GM19467 (cell line): ENCODE measurements around the gene ADGRG7.

Experiments used
- ATAC-seq: cut with Tn5 transposase; IDR thresholded peaks from one replicate; pipeline ENCODE4 v1.9.1; 2021; ENCODE audit warnings: mild to moderate bottlenecking, moderate library complexity; ENCODE audit not compliant: unreplicated experiment

ADGRG7 gene

DNA sequence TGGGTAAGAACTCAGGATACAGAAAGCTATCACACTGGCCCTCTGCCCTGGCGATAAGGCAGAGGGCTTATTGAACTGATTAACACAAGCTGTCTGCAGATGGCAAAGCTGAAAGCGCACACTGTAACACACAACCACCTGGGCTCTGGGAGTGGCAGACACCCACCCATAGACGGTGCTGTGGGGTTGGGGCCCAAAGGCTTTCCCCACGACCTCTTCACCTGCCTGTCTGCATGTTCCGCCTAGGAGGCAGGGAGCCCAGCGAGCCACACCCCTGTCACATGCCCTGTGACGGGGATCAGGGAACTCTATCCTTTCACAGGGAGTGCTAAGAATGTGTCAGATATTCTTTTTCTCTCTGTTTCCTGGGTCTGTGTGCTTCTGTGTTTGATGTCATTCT is 87.8 kb downstream of the ADGRG7 start:
- no peak for ATAC-seq

DNA sequence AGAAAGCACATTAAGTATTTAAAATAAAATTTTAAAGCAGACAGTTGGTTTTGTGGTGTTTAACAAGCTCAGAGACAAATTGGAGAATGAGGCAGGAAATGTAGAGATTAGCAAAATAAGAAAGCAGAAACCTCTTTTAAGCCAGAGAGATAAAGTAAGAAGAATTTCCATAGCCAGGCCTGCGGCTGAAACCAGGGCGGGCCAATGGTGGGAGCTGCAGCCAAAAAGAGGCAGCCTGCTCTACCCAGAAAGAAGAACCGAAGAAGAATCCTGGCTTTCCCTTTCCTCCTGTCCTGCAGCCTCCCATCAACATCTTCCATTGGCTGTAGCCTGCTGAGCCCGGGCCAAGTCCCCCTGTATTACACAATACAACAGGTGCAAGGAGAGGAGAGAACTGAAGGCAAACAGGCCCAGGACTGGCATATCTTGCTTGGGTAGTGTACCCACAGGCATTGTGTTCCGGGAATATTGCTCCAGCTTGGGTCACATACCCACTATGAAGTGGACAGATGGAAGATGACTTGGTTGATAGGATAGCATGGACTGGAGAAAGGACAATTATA is 88.4 kb downstream of the ADGRG7 start:
- ATAC-seq = no peak

DNA sequence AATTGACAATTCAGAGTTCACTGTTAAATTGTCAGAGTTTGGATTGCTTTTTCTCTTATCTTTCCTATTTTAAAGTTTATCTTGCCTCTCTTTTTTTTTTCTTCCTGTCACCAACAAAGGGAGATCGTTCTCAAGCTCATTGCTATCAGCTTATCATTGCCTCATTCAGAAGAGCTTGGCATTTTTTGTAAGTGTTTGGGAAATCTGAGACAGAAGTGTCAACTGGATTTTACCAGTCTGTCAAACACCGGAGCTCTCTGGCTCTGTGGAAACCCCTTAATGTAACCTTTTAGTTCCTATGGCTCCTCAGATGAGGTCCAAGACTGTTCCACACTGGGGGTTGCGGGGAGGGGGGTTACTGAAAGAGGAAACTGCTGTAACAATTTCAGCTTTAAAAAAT is 89.3 kb downstream of the ADGRG7 start:
- ATAC-seq = no peak

DNA sequence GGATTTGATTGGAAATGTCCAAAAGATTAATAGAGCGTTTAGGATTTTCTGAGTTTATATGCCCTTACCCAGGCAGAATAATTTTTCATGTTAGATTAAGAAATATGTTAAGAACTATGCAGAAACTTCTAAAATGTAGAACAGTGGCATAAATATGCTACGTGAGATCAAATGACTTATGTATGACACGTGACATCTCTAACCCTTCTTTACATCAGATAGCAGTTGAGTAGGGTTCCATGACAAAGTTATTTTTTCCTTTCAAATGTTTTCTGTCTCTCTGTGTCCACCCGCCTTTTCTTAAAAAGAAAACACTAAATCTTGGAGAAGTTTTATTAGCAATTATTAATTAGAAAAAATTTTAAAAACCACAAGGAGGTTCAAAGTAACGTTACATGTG is 91.3 kb downstream of the ADGRG7 start:
- ATAC-seq = no peak

DNA sequence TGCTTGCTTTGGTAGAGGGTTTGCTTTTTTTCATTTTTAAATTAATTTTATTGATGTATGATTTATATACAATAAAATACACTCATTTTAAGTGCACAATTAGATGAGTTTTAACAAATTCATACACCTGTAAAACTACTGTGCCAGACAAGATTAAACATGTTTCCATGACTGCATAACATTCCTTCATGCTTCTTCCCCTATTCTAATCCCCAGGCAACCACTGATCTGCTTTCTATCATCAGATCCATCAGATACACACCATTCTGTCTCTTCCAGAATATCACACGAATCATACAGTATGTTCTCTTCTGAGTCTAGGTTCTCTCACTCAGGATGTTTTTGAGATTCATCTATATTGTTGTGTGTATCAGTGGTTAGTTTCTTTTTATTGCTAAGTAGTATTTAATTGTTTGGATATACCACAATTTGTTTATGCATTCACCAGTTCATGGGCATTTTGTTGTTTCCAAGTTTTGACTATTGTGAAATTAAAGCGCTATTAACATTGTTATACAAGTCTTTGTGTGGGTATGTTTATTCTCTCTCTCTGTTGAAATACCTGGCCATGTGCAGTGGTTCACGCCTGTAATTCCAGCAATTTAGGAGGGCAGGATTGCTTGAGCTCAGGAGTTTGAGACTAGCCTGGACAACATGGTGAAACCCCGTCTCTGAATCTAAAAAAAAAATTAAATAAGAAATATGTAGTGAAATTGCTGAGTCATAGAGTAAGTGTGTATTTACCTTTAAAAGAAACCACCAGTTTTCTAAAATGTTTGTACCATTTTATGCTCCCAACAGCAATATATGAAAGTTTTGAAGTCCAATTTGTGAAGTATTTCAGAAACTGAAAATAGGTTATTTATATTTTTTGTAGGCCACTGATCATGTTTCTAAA is 92.9 kb downstream of the ADGRG7 start:
- no peak for ATAC-seq

DNA sequence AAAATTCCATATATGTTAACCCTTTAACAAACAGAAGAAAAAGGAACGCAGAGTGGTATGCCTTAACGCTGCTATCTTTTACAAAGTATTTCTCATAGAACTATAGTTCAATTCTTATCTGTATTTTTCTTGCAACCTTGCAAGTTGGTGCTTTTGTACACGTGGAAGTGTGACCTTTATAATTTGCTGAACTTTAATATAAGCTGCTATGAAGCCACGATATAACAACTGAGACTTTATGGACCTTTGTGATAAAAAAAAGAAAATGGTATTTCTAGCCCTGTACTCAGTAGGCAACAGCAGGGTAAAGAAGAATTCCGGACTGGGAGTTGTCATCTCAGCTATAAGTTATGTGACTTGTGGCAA is 93.6 kb downstream of the ADGRG7 start:
- ATAC-seq = no peak

DNA sequence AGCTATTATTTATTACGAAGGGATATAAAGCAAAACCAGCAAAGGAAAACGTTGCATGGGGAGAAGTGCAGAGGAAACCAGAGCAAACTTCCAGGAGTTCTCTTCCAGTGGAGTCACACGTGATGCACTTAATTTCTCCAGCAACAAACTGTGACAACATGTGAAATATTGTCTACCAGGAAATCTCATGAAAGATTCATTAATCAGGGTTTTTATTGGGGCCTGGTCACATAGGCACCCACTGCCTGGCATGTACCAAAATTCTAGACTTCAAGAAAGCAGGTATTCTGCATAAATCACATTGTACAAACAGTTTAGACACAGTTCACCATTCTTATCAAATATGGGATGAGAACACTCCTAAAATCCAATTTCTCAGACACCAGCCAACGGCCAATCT is 94.5 kb downstream of the ADGRG7 start:
- no peak for ATAC-seq

DNA sequence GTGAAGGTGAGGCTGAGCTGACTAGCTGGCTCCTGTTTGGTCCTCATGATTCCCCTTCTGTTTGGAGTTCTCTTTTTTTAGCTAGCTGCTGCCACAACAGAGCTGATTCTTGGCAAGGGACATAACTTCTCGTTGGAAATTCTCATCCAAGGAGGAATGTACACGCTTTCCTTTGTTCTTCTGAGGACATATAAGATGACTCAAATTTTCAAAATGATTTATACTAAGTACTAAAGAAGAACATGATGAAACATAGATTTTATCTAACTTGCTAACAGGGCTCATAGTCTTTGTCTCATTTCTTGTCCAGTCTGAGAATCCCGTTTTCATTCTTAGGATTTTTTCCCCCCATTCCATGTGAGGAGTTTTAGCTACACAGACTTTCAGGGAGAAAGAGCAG is 97.0 kb downstream of the ADGRG7 start:
- ATAC-seq = no peak

DNA sequence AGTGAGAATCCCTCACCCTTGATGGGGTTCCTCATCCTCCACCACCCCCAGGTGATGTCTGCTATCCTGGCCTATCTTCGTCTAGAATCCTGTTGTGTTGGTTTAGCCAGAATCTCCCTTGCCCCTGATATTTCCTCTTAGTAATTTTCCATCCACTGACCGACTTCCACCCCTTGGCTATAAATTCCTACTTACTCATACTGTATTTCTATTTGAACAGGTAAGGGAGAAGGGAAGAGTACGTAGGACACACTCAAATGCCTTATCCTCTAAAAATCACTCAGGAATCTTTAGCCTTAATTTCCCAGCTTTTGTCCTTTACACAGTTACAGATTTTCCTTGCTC is 99.2 kb downstream of the ADGRG7 start:
- no peak for ATAC-seq

DNA sequence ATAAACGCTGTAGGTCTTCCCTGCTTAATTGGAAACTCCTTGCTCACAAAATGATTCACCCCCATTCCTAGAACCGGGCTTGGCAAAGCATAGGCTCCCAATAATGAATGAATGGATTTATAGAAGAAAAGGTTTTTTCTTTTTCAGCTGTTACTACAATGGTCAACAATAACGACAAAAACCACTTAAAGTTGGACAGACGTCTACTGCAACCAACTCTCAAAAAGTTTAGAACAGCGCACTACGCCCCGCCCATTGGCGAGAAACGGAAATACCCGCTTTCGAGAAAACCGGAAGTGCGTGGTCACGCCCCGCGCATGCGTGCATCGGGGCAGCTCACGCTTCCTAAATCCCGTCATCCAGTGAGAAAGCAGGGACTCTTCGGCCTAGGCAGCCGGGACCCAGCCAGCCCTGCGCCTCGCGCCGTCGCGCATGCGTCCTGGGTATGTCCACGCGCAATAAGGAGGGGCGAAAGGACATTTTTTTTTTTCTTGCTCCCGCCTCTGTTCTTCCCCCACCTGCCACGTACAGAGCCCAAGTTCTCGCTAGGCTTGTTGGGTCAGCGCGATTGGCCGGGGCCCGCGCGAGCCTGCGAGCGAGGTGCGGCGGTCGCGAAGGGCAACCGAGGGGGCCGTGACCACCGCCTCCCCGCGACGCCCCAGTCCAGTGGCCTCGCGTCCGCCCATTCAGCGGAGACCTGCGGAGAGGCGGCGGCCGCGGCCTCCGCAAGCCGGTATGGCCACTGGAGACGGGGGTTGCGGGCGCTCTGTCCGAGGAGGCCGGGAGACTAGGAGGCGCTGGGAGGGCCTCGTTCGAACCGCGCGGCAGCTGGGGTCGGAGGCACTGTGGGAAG is 99.8 kb downstream of the ADGRG7 start, which contains the start of gene TFG:
TFG (plus strand) TSS at position 506 of the 853 bp plus-strand sequence. CDS start 4,192 bp downstream, outside the sequence.
- peak; percentile 92 for ATAC-seq

DNA sequence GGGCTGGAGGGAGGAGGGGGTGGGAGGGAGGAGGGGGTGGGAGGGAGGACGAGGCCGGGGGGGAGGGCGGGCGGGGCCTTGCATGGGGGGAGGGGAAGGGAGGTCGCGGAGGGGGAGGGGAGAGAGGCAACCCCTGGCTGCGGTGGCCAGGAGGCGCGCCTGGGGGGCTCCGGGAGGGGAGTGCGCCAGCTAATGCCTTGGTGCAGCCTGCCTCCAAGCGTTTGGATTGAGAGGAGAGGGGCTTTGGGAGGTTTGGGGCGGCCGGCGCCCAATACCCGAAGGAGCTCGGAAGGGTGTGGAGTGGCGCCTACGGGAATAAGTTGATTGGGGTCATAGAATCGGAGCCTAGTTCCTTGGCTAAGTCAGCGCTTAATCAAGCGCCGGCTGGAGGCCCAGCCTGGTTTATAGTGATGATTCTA is 100.5 kb downstream of the ADGRG7 start:
- no peak for ATAC-seq

DNA sequence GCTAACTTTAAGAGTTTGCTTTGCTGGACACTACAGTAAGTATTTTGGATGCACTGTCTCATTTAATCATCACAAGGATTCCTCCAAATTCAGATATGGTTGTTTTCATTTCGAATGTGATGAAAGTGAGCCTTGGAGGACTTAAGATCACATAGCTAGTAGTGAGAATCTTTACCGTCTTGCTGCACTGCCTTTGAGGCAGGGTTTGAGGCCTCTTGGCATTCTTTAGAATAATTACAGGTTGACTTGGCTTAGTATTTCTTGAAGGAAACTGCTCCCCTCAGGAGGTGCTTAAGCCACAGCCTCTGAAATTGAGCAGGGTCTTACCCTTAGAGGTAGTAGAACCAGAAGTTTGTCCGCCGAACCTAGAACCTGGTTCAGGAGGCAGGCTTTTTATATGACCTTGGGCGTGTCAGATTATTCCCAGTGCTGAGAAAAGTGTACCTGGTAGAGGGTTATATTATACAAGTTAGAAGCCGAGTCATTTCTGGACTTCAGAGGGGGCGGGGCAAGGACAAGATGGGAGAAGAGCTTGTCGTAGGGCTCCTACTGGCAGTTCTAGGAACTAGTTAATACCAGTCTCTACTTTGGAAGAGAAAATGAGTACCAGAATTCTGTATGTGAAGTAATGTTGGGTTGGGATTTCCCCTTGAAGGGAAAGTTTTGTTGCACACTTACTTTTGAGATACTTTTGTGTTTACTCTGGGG is 101.0 kb downstream of the ADGRG7 start:
- ATAC-seq = peak; percentile 22

DNA sequence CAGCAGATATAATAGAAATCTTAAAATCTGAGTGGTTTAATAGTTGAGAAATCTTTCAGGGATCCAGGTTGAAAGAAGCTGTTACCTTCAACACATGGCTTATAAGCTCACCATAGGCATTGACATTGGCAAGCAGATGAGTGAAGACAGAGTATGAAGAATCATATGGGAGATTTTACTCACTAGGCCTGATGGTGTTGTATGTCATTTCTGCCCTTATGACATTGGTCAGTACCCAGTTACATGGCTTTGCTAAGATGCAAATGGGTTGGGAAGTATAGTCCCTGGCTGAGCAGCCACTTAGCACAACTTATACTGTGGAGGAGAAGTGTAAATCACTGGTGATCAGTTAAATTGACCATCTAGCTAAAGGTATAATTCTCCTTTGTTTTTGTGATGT is 105.8 kb downstream of the ADGRG7 start:
- ATAC-seq = no peak

DNA sequence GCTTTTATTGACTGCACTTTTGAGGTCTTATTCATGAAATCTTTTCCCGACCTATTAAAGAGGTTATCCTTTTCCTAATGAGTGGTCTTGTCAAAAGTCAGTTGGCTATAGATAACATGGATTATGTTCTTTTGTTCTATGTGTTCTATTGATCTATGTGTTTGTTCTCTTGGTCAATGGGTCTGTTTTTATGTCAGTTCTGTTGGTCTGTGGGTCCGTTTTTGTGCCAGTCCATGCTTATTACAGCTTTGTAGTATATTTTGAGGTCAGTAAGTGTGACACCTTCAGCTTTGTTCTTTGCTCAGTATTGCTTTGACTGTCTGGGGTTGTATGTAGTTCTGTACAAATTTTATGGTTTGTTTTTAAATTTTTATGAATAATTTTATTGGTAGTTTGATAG is 107.7 kb downstream of the ADGRG7 start:
- ATAC-seq = no peak

DNA sequence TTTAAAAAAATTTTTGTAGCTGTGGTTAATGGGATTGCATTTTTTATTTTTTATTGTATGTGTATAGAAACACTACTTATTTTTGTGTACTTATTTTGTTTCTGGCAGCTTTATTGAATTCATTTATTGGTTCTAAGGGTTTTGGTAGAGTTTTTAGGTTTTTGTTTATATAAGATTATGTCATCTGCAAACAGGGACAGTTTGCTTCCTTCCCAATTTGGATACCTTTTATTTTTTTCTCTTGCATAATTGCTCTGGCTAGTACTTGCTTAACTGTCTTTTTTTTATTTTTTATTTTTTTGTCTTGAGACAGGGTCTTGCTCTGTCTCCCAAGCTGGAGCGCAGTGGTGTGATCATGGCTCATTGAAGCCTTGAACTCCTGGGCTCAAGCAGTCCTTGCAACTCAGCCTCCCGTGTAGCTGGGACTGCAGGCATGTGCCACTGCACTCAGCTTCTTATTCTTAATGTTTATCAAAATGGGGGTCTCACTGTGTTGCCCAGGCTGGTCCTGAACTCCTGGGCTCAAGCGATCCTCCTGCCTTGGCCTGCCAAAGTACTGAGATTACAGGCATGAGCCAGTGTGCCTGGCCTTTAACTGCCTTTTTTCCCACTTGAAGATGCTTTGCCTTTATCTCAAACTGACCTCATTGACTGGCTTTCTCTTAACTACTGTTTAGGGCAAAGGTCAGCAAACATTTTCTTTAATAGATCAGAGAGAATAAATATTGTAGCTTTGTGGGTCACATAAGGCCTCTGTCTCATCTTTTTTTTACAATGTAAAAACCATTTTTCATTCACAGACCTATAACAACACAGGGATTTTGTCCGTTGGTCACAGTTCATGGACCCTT is 108.5 kb downstream of the ADGRG7 start:
- no peak for ATAC-seq

DNA sequence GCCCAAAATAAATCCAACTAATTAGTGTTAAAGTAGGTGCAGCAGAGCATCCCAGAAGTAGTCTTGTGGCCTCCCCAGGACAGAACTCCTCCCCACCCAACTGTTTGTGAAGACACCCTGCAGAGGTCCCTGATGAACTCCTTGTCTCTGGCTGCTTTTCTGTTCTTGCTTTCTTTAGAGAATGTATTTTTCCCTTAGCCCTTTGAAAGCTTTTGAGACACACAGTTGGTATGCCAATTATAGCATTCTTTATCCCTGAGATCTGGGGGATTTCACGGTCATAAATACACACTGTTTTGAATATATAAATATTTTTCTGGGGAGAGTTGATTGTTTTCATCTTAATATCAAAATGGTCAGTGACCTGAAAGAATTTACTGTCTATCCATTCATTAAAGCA is 109.7 kb downstream of the ADGRG7 start:
- no peak for ATAC-seq

DNA sequence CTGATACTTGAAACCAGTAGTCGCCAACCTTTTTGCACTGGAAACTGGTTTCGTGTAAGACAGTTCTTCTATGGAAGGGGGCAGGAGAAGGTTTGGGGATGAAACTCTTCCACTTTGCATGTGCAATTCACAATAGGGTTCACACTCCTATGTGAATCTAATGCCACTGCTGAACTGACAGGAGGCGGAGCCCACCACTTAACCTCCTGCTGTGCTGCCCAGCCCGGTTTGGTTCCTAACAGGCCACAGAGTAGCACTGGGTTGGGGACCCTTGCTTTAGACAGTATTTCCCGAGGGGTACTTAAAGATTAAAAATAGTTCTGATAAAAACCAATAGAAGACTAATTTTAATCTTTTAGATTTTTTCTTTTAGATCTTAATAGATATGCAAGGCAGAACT is 111.0 kb downstream of the ADGRG7 start:
- ATAC-seq = no peak

DNA sequence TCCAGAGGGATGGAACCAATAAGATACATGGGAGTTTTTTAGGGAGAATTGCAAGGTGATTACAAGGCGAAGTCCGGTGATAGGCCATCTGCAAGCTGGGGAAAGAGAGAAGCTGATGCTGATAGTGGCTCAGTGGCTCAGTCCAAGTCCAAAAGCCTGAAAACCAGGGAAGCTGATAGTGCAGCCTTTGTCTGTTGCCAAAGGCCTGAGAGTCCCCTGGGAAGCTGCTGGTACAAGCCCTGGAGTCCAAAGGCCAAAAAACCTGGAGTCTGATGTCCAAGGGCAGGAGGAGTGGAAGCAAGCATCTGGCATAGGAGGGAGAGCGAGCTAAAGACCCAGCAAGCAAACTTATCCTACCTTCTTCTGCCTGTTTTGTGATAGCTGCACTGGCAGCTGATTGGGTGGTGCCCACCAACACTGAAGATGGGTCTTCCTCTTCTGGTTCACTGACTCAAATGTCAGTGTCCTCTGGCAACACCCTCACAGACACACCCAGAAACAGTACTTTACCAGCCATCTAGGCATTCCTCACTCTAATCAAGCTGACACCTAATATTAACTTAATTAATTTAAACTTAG is 116.6 kb downstream of the ADGRG7 start:
- no peak for ATAC-seq

DNA sequence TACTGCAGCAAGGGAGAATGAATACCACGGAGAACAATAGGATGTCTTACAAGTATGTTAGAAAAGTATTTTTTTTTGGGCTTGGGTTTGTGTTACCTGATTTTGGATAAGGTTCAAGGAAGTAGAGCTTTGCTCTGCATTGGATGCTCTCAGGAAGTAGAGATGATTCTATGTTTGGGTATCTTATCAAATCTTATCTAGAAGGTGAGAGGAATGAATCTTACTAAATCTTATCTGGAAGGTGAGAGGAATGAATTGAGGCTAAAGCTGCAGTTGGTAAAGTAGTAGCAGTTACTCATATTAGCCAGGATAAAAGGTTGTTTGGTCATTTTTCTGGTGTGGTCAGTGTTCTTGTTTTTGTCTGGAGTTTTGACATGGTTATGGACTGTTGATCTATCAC is 117.3 kb downstream of the ADGRG7 start:
- no peak for ATAC-seq

DNA sequence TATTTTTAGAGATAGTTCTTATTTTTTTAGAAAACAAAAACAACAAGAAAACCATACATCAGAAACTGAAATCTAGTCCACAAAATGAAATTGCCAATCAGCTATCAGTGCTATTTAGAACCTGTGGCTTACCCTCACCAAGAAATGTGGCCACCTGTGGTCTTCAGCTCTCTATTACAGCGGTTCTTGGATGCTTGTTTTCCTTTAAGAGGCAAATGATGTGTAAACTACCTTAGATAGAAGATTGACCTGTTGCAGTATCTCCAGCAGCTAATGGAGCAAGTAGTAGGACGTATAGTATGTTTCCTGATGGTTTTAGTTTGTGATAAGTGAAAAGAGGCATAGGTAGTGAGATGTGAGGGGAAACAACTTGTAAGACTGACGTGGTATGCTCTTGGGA is 121.1 kb downstream of the ADGRG7 start:
- no peak for ATAC-seq
